Activated CD4-positive, alpha-beta T cell treated with anti-CD3 and anti-CD28 coated beads, Interleukin-2, Interleukin-4, amounts not matched to agents 100 ng/mL and 50 ng/mL, durations not matched to agents 16 hours and 8 hours (primary cell): ENCODE data around the gene FBRS.

Source experiments
- DNase-seq: peaks from one replicate; pipeline ENCODE4 v3.0.0-alpha.2; 2020; ENCODE audit warnings: low spot score

Gene FBRS

DNA sequence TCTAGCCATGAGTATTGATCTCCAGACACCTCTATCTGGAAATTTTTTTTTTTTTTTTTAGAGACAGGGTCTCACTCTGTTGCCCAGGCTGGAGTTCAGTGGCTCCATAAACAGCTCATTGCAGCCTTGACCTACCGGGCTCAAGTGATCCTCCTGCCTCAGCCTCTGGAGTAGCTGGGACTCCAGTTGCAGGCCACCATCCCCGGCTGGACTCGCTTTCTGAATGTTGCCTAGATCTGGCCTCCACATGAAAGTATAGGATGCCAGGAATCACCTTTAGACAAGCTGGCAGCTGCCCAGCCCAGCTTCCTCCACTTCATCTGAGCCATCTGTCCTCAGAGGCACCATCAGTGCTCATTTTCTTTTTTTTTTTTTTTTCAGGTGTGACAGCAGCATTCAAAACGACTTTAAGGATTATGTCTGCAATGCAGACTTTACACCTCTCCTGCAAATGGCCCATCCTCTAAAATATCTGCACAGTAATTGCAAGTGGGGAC, 13.8 kb upstream of the FBRS start:
- DNase-seq, result no peak

DNA sequence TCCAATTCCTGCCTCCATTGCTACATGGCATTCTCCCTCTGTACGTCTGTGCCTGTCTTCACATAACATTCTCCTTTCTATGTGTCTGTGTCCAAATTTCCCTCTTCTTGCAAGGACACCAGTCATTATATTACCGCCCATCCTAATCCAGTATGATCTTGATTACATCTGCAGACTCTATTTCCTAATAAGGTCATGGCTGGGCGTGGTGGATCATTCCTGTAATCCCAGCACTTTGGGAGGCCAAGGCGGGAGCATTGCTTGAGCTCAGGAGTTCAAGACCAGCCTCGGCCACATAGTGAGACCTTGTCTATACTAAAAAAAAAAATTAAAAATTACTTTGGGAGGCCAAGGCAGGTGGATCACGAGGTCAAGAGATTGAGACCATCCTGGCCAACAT, 12.5 kb upstream of the FBRS start:
- DNase-seq, result no peak

DNA sequence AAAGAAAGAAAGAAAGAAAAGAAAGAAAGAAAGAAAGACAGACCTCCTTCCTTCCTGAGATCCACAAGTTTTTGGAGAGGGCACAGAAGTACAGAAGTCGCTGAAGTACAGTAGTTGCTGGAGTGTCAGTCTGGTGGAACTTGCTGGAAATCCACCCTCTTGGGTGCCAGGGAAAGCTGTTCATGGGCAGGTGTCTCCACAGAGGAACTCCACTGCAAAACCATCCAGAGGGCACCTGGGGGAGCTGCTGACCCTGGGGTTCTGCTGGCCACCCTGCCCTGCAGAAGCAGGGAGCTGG, 11.0 kb upstream of the FBRS start:
- no peak for DNase-seq

DNA sequence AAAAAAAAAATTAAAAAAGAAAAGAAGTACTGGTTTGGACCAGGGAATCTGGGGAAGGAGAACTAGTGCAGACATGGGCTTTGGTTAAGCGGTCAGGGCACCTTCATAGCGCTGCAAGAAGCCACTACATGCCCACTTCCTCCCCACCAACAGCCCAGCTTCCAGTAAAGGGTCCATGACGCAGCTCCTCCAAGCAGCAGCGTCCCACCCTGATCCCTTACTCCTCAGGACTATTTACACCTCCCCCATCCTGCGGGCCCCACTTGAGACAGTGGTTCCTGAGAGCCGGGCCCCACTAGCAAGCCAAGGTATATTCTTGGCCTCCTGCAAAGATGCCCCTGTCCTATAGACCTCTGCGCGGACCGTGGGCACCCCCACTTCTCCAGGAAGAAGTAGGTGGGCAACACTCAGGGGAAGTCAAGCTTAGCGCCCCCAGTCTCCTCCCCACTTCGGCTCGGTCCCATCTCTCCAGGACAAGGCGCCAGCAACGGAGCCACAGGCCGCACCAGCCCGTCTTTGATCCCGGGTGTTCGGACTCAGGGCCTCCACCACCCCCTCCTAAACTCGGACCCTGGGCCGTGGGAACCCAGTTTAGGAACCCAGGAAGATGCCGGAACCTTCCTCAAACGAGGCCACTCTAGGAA, 8.4 kb upstream of the FBRS start:
- DNase-seq, result no peak

DNA sequence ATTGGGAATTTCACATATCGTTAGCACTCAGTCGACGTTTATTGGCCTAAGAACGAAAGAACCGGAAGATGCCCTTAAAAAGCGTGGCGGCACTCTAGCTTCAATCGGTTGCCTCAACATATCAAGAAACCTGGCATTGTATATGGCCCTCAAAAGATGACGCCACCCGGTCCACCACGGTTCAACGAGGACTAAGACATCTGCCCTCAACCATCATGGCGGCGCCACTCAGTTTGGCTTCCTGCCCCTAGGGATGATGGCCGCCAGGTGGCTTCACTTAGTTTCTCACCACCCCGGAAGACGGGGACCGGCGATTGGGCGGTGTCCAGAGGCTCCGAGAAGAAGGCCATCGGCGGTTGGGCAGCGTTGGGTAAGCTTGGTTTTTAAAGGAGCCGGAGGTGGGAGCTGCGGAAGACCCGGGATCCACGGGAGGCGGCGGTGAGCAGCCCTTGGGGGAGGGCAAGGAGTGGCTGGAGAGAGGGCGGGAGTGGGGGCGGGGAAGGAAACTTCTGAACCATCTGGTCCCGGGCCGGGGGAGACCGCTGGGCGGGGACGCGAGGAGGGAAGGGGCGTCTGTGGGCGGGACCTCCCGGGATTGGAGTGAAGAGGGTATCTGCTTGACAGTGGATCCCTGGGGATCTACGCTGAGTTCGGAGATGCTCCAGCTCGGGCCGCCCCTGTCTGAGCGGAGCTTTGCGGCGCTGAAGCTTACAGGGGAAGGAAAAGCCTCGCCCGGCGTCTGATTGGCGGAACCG, 7.7 kb upstream of the FBRS start, which contains the start of gene PRR14:
PRR14 (plus strand) TSS at position 592 of the 755 bp plus-strand sequence. CDS start 686 bp downstream, outside the sequence.
- DNase-seq, result peak; percentile 100

DNA sequence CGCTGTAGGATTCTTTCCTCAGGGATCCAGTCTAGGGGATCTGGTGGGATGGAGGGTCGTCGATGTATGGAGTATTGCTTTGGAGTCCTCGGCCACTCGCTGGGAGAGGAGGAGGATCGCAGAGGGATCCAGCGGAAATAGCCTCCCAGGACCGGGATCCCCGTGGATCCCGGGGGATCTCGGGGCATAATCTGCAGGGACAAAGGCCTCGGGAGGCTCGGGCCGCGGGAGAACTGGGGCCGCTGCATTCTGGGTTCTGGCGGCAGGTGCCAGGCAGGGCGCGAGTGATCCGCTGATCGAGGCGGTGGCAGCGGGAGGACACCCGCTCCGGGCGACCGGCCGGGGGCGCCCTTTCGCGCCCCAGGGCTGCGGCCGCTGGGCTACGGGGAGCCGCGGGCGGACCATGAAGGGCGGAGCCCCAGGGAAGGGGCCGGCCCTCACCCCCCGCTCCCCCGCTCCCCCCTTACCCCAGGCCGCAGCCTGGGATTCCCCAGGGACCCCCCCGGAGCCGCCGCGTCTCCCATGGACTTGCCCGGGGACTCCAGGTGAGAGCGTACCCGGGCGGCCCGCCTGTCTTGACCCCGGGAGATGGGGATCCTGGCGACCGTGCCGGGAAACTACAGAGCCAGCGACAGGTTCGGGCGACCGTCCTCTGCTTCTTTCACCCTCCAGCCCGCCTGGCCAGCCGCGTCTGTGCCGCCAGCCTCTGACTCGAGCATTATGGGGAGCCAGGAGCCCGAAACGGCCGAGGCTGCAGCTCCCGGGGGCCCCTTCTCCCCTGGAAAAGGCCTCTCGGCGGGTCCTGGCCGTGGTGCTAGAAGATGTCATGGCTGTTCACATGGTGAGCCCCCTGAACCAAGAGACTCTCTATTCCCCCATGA, 6.9 kb upstream of the FBRS start:
- peak; percentile 82 for DNase-seq

DNA sequence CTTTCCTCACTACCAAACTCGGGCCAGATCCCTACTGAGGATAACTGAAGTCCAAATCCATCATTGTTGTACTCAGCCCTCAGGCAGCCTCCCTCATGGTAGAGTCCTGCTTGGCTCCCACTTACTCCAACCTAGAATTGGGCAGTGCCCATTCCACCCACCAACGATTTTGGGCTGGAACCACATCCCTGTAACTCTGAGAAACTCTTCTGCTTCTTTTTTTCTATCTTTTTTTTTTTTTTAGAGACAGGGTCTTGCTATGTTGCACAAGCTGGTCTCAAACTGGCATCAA, 6.3 kb upstream of the FBRS start:
- no peak for DNase-seq

DNA sequence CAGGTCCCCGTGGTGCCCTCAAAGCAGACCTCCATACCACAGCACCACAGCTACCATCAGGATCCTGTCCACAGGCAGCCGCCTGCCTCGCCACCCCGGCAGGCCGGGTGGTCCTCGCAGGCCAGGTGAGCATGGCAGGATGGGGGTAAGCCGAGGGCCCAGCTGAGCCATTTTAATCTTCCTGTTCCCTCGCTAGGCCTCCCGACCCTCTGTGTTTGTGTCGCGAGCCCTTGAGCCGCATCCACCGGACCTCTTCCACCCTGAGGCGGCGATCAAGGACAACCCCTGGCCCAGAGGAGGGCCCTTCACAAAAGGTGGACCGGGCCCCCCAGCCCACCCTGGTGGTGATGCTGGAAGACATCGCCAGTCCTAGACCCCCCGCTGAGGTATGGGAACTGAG, 5.5 kb upstream of the FBRS start:
- no peak for DNase-seq

DNA sequence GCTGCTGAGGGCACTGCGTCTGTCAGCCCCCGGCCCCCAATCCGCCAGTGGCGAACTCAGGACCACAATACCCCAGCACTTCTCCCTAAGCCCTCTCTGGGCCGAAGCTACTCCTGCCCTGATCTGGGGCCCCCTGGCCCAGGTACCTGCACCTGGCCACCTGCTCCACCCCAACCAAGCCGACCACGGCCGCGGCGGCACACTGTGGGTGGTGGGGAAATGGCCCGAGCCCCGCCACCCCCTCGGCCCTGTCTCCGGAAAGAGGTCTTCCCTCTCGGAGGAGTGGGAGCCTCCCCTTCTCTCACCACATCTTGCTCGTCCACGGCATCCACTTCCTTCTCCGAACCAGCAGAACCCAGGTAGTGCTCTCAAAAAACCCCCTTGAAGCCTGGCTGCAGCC, 3.4 kb upstream of the FBRS start:
- no peak for DNase-seq

DNA sequence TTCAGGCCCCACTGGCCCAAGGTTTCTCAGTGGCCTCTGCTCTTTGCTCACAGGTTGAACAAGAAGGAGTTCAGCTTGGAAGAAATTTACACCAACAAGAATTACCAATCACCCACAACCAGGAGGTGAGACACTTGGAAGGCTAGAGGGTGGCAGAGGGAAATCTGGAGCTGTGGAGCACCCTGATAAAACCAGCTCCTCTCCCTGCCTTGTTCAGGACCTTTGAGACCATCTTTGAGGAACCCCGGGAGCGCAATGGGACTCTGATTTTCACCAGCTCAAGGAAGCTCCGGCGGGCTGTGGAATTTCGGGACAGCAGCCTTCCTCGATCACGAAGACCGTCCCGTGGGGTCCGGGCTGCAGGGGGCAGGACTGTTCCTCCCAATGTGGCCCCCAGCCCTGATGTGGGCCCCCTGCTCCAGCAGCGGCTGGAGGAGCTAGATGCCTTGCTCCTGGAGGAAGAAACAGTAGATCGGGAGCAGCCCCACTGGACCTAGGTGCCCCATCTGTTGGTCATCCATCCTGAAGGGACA, 2.4 kb upstream of the FBRS start:
- no peak for DNase-seq

DNA sequence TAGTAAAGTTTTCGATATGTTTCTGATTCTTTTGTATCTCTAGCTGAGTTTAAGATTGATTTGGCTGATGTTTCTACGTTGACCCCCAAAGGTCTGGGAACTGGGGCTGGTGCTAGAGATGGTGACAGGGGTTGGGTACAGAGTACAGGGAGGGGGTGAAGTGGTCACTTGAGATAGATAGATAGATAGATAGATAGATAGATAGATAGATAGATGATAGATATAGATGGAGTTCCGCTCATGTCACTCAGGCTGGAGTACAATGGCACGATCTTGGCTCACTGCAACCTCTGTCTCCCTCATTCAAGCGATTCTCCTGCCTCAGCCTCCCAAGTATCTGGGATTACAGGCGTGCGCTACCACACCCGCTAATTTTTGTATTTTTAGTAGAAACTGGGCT, 1.8 kb upstream of the FBRS start:
- DNase-seq, result no peak

DNA sequence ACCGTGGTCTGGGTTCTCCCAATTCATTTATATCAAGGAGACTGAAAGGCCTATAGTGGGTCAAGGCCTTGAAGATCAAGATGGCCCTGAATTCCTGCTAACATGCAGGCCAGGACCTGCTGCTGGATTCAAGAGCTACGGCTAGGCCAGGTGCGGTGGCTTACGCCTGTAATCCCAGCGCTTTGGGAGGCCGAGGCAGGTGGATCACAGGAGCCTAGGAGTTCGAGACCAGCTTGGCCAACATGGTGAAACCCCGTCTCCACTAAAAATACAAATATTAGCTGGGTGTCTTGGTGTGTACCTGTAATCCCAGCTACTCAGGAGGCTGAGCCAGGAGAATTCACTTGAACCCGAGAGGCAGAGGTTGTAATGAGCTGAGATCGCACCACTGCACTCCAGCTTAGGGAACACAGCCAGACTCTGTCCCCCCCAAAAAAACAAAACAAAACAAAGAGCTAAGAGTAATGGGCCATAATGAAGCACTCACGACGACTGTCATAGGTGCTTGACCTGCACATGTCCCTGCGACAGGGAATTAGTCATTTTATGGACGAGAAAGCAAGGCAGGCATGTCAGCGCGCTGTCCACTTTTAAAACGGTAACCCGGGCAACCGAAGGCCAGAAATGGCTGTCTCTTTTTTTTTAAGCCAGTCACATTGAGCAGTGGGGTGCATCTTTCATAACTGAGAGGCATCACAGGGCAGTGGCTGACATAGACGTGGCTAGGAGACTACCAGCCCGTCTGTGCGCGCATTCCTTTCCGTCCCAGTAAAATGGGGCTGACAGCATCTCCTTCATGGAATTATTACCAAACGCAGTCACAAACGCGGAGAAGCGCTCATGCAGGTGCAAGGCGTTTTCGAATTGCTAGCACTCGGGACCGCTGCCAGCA, 1.0 kb upstream of the FBRS start:
- DNase-seq, result peak; percentile 11

DNA sequence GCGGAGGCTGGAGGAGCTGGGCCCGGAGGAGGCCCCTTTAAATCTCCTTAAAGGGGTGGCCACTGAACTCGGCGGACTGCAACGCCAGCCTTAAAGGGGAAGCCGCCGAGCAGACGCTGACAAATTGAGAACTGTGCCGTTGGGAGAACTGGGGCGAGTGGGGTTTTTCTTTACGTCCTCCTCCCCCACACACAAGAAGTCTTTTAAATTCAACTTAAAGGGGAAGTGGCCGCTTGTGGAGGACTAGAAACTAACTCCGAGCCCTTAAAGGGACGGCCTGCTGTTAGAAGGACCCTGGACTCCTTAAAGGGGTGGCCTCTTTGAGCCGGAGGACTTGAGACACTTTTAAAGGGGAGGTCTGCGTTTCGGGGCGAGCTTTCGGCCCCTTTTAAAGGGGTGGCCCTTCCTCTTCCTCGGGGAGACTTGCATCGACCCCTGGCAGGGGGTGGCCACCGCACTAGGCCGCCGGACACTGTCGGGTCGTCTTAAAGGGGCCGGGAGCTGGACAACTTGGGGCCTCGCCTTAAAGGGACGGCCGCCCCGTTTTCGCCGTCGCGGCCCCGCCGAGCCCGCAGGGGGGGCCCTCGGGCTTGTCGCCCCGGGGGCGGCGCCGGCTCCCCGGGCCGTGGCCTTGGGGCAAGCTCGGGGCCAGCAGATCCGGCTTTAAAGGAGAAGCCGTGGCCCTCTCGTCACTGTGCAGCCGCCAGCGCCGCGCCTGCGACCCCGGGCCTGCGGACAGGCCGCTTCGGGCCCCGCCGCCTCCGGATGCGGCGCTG, 688 bp downstream of the FBRS start:
- peak; percentile 97 for DNase-seq

DNA sequence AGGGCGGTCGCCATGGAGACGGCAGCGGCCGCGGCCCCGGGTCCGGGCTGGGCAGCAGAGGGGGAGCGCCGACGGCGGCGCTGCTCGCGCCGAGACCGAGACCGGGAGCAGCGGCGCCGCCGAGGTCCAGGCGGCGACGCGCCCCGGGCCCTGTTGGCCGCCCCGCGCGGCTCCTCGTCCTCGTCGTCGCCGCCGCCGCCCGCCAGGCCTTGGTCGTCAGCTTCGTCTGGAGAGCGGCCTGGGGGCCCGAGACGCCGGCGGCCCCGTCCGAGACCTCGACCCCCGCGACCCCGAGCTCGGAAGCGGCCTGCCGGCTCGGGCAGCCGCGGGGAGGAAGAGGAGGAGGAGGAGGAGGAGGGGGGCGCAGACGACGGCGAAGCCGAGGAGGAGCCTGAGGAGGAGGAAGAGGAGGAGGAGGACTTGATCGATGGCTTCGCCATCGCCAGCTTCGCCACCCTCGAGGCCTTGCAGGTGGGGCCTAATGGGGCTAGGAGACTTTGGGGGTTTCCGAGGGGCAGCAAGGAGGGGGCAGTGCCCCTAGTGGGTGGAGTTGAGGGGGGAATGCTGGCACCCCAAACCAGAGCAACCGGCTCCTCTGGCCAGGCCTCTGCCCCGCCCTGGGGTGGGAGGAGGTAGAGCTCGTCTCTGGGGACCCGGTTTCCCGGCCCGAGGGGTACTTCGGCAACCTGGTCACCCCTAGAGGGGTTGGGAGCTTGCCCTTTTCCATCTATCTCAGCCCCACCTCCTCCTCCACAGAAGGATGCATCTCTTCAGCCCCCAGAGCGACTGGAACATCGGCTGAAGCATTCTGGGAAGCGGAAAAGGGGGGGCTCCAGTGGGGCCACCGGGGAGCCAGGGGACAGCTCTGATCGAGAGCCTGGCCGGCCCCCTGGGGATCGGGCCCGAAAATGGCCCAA, 1.5 kb downstream of the FBRS start:
- DNase-seq, result peak; percentile 42

DNA sequence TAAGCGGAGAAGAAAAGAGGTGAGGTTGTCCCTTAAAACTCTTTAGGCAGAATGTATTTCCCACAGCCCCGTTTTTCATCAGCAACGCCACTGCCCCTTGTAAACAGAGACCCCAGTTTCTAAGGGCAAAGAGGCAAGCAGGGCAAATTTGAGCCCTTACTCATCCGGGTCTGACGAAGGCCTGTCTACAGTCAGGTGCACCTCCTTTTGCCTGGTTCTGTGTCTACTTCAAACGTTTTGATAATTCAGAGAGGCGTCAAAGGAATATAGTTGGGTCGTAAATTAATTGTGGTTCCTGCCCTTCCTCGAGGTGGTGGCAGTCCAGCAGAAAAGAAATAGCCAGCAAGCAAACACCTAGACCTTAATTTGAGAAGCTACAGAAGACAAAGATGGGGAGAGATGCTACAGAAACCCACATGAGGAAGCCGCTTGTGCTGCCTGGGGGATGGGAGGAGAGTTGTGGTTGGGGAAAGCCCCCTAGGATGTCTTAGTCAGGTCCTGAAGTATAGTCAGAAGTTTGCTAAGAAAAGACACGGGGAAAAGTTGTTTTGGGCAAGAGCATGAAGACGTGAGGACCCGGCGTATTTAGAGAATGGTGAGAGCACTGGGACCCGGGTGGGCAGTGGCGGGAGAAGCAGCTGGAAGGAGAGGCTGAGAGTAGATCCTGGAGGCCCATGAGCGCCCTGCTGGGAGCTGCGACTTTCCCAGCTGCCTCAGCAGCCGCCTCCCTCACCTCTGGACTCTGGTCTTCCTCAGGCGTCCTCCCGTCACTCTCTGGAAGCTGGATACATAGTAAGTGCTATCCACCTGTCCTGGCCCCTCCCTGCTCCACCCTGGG, 2.4 kb downstream of the FBRS start:
- DNase-seq, result peak; percentile 87

DNA sequence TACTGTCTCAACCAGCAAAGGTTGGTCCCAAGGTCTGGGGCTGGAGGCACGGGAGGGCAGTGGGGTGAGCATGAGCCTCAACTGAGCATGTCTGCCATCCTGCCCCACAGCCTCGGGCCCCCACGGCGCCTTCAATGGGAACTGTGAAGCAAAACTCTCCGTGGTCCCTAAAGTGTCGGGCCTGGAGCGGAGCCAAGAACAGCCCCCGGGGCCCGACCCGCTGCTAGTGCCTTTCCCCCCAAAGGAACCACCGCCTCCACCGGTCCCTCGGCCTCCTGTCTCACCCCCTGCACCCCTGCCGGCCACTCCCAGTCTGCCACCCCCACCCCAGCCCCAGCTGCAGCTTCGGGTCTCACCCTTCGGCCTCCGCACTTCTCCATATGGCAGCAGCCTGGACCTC, 4.2 kb downstream of the FBRS start:
- DNase-seq, result no peak

DNA sequence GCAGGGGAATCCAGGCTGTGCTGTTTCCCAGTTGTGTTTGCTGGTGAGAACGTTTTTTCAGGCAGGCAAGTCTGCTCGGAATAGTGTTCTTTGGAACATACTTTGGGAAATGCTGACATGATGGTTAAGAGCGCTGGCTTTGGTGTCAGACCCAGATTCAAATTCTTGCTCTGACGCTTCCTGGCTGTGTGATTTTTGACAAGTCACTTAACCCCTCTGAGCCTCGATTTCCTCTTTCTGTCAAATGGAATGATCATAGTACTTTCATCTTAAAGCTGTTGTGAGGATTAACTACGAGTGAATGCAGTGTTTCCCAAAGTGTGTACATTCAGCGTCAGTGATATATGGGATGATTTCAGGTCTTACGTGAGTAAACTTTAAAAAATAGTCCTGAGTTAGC, 4.8 kb downstream of the FBRS start:
- DNase-seq, result no peak

DNA sequence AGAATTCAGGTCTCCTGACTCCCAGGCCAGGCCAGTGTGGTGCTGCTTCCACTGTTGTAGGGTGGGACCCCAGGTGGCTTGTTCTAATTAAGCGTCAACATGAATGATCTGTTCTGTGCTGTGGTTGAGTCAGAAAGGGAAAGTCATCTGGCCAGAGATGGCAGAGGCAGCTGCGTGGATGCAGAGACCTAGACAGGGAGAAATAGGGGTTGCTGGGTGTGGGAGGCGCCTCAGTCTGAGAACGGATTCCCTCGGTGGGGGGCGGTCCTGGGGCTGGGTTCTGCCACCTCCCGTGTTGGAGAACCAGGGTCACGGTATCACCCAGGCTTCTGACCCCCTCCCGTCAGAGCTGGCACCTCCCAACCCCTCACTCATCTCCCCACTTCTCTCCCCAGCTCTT, 5.6 kb downstream of the FBRS start:
- DNase-seq, result no peak

DNA sequence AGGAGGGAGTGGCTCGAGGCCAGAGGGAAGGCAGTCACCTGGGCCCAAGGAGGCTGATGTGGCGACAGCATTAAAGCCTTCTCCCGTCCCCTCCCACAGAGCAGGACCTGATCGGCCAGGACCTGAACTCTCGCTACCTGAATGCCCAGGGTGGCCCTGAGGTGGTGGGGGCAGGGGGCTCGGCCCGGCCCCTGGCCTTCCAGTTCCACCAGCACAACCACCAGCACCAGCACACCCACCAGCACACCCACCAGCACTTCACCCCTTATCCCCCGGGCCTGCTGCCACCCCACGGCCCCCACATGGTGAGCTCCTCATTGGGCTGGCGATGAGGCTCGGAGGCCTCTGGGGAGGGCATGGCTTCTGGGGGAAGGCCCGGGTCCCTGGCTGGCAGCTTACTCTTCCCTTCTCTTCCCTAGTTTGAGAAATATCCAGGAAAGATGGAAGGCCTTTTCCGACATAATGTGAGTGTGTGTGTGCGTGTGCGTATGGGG, 6.4 kb downstream of the FBRS start:
- no peak for DNase-seq
